ENCODE results near the gene LIMCH1.

The LIMCH1 gene

DNA sequence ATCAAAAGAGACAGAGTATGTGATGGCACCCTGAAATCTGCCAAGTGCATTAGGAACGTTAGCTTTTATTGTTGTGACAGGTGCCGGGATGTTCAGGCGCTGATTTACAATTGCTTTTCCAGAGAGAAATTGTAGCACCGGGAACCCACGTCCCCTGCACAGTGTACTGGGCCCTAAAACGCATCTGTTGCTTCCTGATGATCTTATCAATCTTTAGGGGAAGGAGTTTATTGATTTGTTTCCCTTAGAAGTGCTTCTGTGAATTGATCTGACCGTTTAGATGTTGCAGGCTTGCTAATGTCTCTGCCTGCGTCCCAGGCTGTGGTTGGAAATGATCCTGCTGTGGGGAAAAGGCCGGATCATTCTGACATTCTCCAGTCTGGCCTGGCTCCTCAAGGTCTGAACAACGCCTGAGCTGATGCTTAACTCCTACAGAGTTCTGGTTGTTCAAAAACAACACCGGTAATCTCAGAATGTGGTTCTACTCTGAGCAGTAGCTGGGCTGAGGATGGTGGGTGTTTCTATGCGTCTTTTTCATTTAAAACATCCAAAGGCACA lies 193.7 kb downstream of the LIMCH1 start:
- TF ChIP-seq, protein P1, sequence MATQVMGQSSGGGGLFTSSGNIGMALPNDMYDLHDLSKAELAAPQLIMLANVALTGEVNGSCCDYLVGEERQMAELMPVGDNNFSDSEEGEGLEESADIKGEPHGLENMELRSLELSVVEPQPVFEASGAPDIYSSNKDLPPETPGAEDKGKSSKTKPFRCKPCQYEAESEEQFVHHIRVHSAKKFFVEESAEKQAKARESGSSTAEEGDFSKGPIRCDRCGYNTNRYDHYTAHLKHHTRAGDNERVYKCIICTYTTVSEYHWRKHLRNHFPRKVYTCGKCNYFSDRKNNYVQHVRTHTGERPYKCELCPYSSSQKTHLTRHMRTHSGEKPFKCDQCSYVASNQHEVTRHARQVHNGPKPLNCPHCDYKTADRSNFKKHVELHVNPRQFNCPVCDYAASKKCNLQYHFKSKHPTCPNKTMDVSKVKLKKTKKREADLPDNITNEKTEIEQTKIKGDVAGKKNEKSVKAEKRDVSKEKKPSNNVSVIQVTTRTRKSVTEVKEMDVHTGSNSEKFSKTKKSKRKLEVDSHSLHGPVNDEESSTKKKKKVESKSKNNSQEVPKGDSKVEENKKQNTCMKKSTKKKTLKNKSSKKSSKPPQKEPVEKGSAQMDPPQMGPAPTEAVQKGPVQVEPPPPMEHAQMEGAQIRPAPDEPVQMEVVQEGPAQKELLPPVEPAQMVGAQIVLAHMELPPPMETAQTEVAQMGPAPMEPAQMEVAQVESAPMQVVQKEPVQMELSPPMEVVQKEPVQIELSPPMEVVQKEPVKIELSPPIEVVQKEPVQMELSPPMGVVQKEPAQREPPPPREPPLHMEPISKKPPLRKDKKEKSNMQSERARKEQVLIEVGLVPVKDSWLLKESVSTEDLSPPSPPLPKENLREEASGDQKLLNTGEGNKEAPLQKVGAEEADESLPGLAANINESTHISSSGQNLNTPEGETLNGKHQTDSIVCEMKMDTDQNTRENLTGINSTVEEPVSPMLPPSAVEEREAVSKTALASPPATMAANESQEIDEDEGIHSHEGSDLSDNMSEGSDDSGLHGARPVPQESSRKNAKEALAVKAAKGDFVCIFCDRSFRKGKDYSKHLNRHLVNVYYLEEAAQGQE (IDR thresholded peaks at IDR 0.05; ENCODE audit: insufficient read depth in 1 of 2, low read depth in 2 of 2, low read length in 2 of 2), result no peak
- TF ChIP-seq TAF1 (IDR thresholded peaks at IDR 0.05; ENCODE audit: borderline replicate concordance, insufficient read depth, low read length) (no peak), SIN3A (IDR thresholded peaks at IDR 0.05; ENCODE audit: borderline replicate concordance, insufficient read depth, low read length) (no peak), FOXP2 (optimal IDR thresholded peaks at IDR 0.05; ENCODE audit: borderline replicate concordance, extremely low read depth, extremely low read length, insufficient read depth) (no peak), POLR2AphosphoS5 (IDR thresholded peaks at IDR 0.05; ENCODE audit: low read depth, low read length) (no peak)

- TF ChIP-seq POLR2AphosphoS5 (IDR thresholded peaks at IDR 0.05; ENCODE audit: low read depth, low read length) (no peak), TAF1 (IDR thresholded peaks at IDR 0.05; ENCODE audit: borderline replicate concordance, insufficient read depth, low read length) (no peak), FOXP2 (optimal IDR thresholded peaks at IDR 0.05; ENCODE audit: borderline replicate concordance, extremely low read depth, extremely low read length, insufficient read depth) (no peak), SIN3A (IDR thresholded peaks at IDR 0.05; ENCODE audit: borderline replicate concordance, insufficient read depth, low read length) (no peak)
- TF ChIP-seq, protein P1 (IDR thresholded peaks at IDR 0.05; ENCODE audit: insufficient read depth in 1 of 2, low read depth in 2 of 2, low read length in 2 of 2), result no peak
Observed at GRCh38 chr4:41734371-41734770, 196.4 kb downstream of the LIMCH1 start.

GRCh38 chr4:41741354-41741753 lies 203.4 kb downstream of the LIMCH1 start:
- TF ChIP-seq POLR2AphosphoS5 (IDR thresholded peaks at IDR 0.05; ENCODE audit: low read depth, low read length), result no peak

- no peak for TF ChIP-seq TAF1 (IDR thresholded peaks at IDR 0.05; ENCODE audit: borderline replicate concordance, insufficient read depth, low read length)
Observed at GRCh38 chr4:41744572-41745291, 206.8 kb downstream of the LIMCH1 start.

GRCh38 chr4:41745292-41746024 lies 207.5 kb downstream of the LIMCH1 start:
- TF ChIP-seq TAF1 (IDR thresholded peaks at IDR 0.05; ENCODE audit: borderline replicate concordance, insufficient read depth, low read length) (no peak), SIN3A (IDR thresholded peaks at IDR 0.05; ENCODE audit: borderline replicate concordance, insufficient read depth, low read length) (no peak), POLR2AphosphoS5 (IDR thresholded peaks at IDR 0.05; ENCODE audit: low read depth, low read length) (no peak), FOXP2 (optimal IDR thresholded peaks at IDR 0.05; ENCODE audit: borderline replicate concordance, extremely low read depth, extremely low read length, insufficient read depth) (no peak)
- TF ChIP-seq, protein P1 (IDR thresholded peaks at IDR 0.05; ENCODE audit: insufficient read depth in 1 of 2, low read depth in 2 of 2, low read length in 2 of 2), result no peak

DNA sequence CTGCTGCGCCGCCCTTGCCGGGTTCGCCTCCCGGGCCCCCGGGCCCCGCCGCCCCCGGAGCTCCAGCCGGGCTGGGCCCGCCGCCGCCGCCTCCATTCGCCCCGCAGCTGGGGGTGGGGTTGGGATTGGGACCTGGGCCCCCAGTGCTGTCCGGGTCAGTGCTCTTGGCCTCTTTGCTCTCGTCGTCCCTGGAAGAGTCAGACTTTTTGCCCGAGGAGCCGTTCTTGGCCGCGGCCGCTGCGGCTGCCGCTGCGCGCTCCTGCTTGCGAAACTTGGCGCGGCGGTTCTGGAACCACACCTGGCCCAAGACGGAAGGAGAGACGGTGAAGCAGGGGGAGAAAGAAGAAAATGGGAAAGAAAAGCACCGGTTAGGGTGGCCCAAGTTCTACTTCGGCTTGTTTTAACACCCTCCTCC lies 208.1 kb downstream of the LIMCH1 start:
- no peak for TF ChIP-seq TAF1 (IDR thresholded peaks at IDR 0.05; ENCODE audit: borderline replicate concordance, insufficient read depth, low read length)
- TF ChIP-seq SIN3A (IDR thresholded peaks at IDR 0.05; ENCODE audit: borderline replicate concordance, insufficient read depth, low read length), result no peak
- TF ChIP-seq, protein P1 (IDR thresholded peaks at IDR 0.05; ENCODE audit: insufficient read depth in 1 of 2, low read depth in 2 of 2, low read length in 2 of 2), result no peak
- TF ChIP-seq FOXP2 (optimal IDR thresholded peaks at IDR 0.05; ENCODE audit: borderline replicate concordance, extremely low read depth, extremely low read length, insufficient read depth), result no peak
- TF ChIP-seq POLR2AphosphoS5 (IDR thresholded peaks at IDR 0.05; ENCODE audit: low read depth, low read length), result no peak

All from PFSK-1 (cell line).